ENCODE data around the gene ERMP1. TPM values are rescaled to one million over a fixed set of nuclear protein-coding genes. Genes with fewer than 3 reads are reported as not detected.

The ERMP1 gene
- total RNA-seq, 1 experiment from 2014 or later: 34.7 TPM

DNA sequence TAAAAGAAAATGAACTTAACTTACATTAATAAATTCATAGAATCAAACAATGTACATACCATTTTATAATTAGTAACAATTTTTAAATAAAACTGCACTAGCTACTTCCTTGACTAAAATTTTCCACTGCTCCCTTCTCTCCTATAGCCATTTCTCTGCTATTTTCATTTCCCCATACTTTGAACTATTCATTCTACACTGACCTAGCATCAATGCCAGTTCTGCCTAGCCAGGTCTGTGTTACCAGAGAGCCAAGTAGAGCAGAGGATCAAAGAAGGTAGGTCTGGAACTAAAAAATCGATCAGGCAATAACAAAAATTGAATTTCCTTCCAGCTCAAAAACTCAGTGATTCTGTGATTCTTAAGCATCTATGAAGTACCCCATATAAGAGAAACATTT lies 84.5 kb downstream of the ERMP1 start:
- DNase-seq: no peak
- intact Hi-C loops (cut with micrococcal nuclease; ENCODE audit: unreplicated experiment): no loop called here
- ChIA-PET POLR2A (no interaction called here), CTCF (no interaction called here)
- H3K27me3 ChIP-seq (replicated peaks; ENCODE audit: control insufficient read depth, insufficient read depth, low read length): no peaks in the 10 kb centered on the region
- H3K27ac Mint-ChIP-seq (ENCODE audit: unreplicated experiment): no peak overlapping the region
- H3K4me3 ChIP-seq (ENCODE audit: low read depth, low read length): no peak overlapping the region
- no peaks in the 10 kb centered on the region for H3K36me3 ChIP-seq (ENCODE audit: control insufficient read depth, insufficient read depth, low read length)
- H3K27me3 Mint-ChIP-seq (ENCODE audit: insufficient read depth, unreplicated experiment): no peaks in the 10 kb centered on the region
- H3K4me3 Mint-ChIP-seq (ENCODE audit: unreplicated experiment): no peak overlapping the region
- H3K4me1 Mint-ChIP-seq (ENCODE audit: low read depth, unreplicated experiment): no peaks in the 10 kb centered on the region
- H3K4me1 ChIP-seq: no peaks in the 10 kb centered on the region
- no peaks in the 10 kb centered on the region for H3K9me3 ChIP-seq
- no peaks in the 10 kb centered on the region for H3K9me3 Mint-ChIP-seq (ENCODE audit: unreplicated experiment)
- peaks cover 17% of the 10 kb centered on the region for H3K36me3 Mint-ChIP-seq (ENCODE audit: insufficient read depth, unreplicated experiment)
- BruUV-seq (replicated peaks): no TSS peak
- TF ChIP-seq, protein P1, sequence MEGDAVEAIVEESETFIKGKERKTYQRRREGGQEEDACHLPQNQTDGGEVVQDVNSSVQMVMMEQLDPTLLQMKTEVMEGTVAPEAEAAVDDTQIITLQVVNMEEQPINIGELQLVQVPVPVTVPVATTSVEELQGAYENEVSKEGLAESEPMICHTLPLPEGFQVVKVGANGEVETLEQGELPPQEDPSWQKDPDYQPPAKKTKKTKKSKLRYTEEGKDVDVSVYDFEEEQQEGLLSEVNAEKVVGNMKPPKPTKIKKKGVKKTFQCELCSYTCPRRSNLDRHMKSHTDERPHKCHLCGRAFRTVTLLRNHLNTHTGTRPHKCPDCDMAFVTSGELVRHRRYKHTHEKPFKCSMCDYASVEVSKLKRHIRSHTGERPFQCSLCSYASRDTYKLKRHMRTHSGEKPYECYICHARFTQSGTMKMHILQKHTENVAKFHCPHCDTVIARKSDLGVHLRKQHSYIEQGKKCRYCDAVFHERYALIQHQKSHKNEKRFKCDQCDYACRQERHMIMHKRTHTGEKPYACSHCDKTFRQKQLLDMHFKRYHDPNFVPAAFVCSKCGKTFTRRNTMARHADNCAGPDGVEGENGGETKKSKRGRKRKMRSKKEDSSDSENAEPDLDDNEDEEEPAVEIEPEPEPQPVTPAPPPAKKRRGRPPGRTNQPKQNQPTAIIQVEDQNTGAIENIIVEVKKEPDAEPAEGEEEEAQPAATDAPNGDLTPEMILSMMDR (IDR thresholded peaks at IDR 0.05; ENCODE audit: insufficient read depth in 1 of 2, low read depth in 1 of 2, low read length in 1 of 2, severe bottlenecking in 1 of 2, unreplicated experiment in 1 of 2): no peak

DNA sequence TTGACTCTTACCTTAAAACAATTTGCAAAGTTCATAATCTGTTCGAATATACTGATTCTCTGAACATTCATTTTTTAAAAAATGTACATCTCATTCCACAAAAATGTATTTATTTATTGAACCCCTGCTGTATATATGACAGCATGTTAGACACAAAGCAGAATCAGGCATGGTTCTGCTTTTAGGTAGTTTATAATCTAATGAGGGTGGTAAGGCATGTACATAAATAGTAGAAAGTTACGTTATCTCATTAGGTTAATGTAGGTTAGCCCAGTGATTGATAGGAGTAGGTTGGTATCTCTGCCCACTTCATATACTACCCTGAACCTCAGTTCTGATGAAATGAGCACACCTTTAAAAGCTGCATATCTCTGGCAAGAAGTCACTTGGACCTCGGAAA lies 89.8 kb downstream of the ERMP1 start:
- TF ChIP-seq, protein P1 (IDR thresholded peaks at IDR 0.05; ENCODE audit: insufficient read depth in 1 of 2, low read depth in 1 of 2, low read length in 1 of 2, severe bottlenecking in 1 of 2, unreplicated experiment in 1 of 2): no peak
- BruUV-seq (replicated peaks): no TSS peak

DNA sequence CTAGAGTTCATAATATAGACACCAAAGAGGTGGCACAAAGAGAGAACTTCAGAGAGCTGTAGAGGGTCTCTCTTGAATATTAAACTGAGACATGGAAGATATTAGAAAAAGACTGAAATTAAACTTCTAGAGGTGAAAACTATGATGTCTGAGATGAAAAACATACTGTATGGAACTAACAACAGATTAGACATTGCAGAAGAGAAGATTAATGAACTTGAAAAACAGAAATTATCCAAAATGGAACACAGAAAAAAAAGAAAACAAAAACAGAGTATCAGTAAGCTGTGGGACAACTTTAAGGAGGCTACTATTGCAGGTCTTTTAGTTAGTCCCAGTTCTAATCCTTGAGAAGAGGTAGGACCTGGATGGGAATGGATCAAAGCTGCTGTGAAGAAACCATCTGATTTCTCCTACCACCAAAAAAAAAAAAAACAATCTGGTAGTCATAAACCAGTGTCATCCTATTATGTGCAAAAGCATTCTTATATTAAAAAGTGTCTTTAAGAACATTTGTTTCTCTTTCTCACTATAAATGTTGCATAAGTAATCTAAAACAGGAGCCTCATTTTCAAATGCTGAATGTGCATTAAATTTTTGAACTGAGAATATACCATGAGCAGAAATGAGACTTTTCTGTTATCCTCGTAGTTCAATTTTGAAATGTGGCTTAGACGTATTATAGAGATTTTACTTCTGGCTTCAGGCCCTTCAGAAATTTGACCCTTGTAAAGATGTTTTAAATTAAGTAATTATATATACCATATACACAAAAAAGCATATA lies 96.2 kb downstream of the ERMP1 start:
- CTCF ChIA-PET: no interaction called here
- Histone ChIP-seq H3K27me3 (replicated peaks; ENCODE audit: control insufficient read depth, insufficient read depth, low read length) (no peaks in the 10 kb centered on the region), H3K36me3 (ENCODE audit: control insufficient read depth, insufficient read depth, low read length) (no peaks in the 10 kb centered on the region), H3K9me3 (no peaks in the 10 kb centered on the region), H3K4me3 (ENCODE audit: low read depth, low read length) (no peak overlapping the region), H3K4me1 (no peaks in the 10 kb centered on the region)
- H3K27me3 Mint-ChIP-seq (ENCODE audit: insufficient read depth, unreplicated experiment): no peaks in the 10 kb centered on the region
- H3K27ac Mint-ChIP-seq (ENCODE audit: unreplicated experiment): no peak overlapping the region
- no TSS peak for BruUV-seq (replicated peaks)
- H3K9me3 Mint-ChIP-seq (ENCODE audit: unreplicated experiment): no peaks in the 10 kb centered on the region
- intact Hi-C loops (cut with micrococcal nuclease; ENCODE audit: unreplicated experiment): no loop called here
- H3K36me3 Mint-ChIP-seq (ENCODE audit: insufficient read depth, unreplicated experiment): peaks cover 30% of the 10 kb centered on the region
- peaks cover 4% of the 10 kb centered on the region for H3K4me1 Mint-ChIP-seq (ENCODE audit: low read depth, unreplicated experiment)
- DNase-seq: no peak
- no peak overlapping the region for H3K4me3 Mint-ChIP-seq (ENCODE audit: unreplicated experiment)
- POLR2A ChIA-PET: no interaction called here
- TF ChIP-seq, protein P1 (IDR thresholded peaks at IDR 0.05; ENCODE audit: insufficient read depth in 1 of 2, low read depth in 1 of 2, low read length in 1 of 2, severe bottlenecking in 1 of 2, unreplicated experiment in 1 of 2): no peak

More for the DNA sequence above, 89.8 kb downstream of the ERMP1 start:
- Histone ChIP-seq H3K4me1 (no peaks in the 10 kb centered on the region), H3K36me3 (ENCODE audit: control insufficient read depth, insufficient read depth, low read length) (no peaks in the 10 kb centered on the region), H3K4me3 (ENCODE audit: low read depth, low read length) (no peak overlapping the region), H3K27me3 (replicated peaks; ENCODE audit: control insufficient read depth, insufficient read depth, low read length) (no peaks in the 10 kb centered on the region), H3K9me3 (no peaks in the 10 kb centered on the region)
- no peak overlapping the region for H3K4me3 Mint-ChIP-seq (ENCODE audit: unreplicated experiment)
- no peaks in the 10 kb centered on the region for H3K27me3 Mint-ChIP-seq (ENCODE audit: insufficient read depth, unreplicated experiment)
- POLR2A ChIA-PET: no interaction called here
- H3K9me3 Mint-ChIP-seq (ENCODE audit: unreplicated experiment): no peaks in the 10 kb centered on the region
- H3K4me1 Mint-ChIP-seq (ENCODE audit: low read depth, unreplicated experiment): peaks cover 6% of the 10 kb centered on the region
- intact Hi-C loops (cut with micrococcal nuclease; ENCODE audit: unreplicated experiment): no loop called here
- DNase-seq: no peak
- H3K36me3 Mint-ChIP-seq (ENCODE audit: insufficient read depth, unreplicated experiment): peaks cover 25% of the 10 kb centered on the region
- CTCF ChIA-PET: no interaction called here
- H3K27ac Mint-ChIP-seq (ENCODE audit: unreplicated experiment): no peak overlapping the region

All from Caco-2 (cell line).